SH-SY5Y (cell line): Measurements from ENCODE around the gene KRTAP20-4.

ENCODE experiments used
- GATA2 ChIP-seq: IDR thresholded peaks from 2 replicates; pipeline ENCODE4 v1.6.1; 2011; ENCODE audit warnings: mild to moderate bottlenecking, low read depth, low read length
- GATA3 ChIP-seq: IDR thresholded peaks from 2 replicates; pipeline ENCODE4 v1.6.1; 2011; ENCODE audit warnings: low read depth, mild to moderate bottlenecking, low read length, moderate library complexity

DNA sequence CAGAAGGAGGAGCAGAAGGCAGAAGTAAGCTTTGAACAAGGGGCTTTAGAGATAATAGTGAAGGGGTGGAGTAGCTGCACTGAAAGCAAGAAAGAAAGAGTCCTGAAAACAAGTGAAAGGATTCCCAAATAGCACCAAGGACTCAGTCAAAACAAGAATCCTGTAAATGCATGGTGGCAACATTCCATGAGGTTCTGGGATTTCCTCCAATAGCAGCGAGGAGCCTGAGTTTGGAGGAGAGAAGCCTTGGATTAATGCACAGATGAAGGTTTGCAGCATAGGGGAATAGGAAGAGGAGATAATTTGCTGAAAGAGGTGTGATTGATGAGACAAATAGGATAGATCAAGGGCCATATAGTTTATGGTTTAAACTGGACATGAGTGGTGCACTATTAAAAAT is 41.1 kb upstream of the KRTAP20-4 start:
- TF ChIP-seq GATA2: no peak
- no peak for TF ChIP-seq GATA3
